Upper lobe of right lung (tissue), 1 donor: ENCODE data around the gene AIF1L. TPM values are rescaled to one million over a fixed set of nuclear protein-coding genes. Genes with fewer than 3 reads are reported as not detected.

Source experiments
- ATAC-seq: fragments of 200-7000 bp; cut with Tn5 transposase; one replicate; pipeline ENCODE4 v1.9.1; 2020; ENCODE audit warnings: mild to moderate bottlenecking, moderate library complexity
- DNase-seq: peaks from one replicate; pipeline ENCODE4 v3.0.0-alpha.2; 2020
- H3K27ac ChIP-seq: fragments of 200-600 bp; one replicate; pipeline ENCODE4 v1.8.0; 2022
- H3K27me3 ChIP-seq: fragments of 200-600 bp; one replicate; pipeline ENCODE4 v1.8.0; 2022; ENCODE audit warnings: mild to moderate bottlenecking
- H3K36me3 ChIP-seq: fragments of 200-600 bp; one replicate; pipeline ENCODE4 v1.8.0; 2022
- H3K4me1 ChIP-seq: fragments of 200-600 bp; one replicate; pipeline ENCODE4 v1.8.0; 2022
- H3K4me3 ChIP-seq: fragments of 200-600 bp; one replicate; pipeline ENCODE4 v1.8.0; 2022; ENCODE audit warnings: mild to moderate bottlenecking
- H3K9me3 ChIP-seq: fragments of 200-600 bp; one replicate; pipeline ENCODE4 v1.8.0; 2022
- intact Hi-C: fragments of 100-400 bp; cut with DNase I; formaldehyde crosslinking; loops from one replicate; pipeline ENCODE4 v1.11.0; 2022
- total RNA-seq: library from RNA; stranded (reverse); fragmentation: NEBNext Ultra II Directional; extraction: Animal tissue kit (Norgen Biotek cat#: 25700); gene quantifications from one replicate; pipeline ENCODE4 v1.2.1, GENCODE V29; 2021
- TF ChIP-seq, protein P1 (sequence below): fragments of 200-600 bp; IDR thresholded peaks from one replicate; pipeline ENCODE4 v1.8.0; 2022; ENCODE audit warnings: antibody characterized with exemption
- donor health status: DM: no; HTN: yes; CAD: no; lungs with severe emphysema.

AIF1L gene
- total RNA-seq, 1 donor from 2014 or later = 12.3 TPM

DNA sequence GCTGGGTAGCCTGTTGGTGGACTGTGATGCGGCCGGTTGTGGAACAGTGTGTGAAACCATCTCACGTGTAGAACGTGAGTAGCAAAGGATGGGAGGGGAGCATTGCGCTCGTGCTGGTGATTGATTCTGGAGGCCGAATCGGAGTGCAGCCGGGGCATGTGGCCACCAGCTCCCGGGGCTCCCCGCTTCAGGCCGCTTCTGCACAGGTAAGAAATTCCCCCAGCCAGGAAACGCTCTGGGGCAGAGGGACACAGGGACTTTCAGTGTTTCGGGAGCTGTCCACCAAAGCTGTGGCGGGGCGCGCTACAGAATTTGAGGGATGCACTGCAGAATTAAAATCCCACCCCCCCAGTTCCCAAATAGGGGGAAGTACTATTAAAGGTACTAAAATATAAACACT, 45.5 kb upstream of the AIF1L start:
- Histone ChIP-seq H3K4me3 (no peak overlapping the region), H3K4me1 (no peaks in the 10 kb centered on the region), H3K27me3 (no peaks in the 10 kb centered on the region), H3K27ac (no peak overlapping the region), H3K9me3 (no peaks in the 10 kb centered on the region), H3K36me3 (no peaks in the 10 kb centered on the region)
- intact Hi-C loops = no loop called here
- TF ChIP-seq, protein P1, sequence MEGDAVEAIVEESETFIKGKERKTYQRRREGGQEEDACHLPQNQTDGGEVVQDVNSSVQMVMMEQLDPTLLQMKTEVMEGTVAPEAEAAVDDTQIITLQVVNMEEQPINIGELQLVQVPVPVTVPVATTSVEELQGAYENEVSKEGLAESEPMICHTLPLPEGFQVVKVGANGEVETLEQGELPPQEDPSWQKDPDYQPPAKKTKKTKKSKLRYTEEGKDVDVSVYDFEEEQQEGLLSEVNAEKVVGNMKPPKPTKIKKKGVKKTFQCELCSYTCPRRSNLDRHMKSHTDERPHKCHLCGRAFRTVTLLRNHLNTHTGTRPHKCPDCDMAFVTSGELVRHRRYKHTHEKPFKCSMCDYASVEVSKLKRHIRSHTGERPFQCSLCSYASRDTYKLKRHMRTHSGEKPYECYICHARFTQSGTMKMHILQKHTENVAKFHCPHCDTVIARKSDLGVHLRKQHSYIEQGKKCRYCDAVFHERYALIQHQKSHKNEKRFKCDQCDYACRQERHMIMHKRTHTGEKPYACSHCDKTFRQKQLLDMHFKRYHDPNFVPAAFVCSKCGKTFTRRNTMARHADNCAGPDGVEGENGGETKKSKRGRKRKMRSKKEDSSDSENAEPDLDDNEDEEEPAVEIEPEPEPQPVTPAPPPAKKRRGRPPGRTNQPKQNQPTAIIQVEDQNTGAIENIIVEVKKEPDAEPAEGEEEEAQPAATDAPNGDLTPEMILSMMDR = no peak
- ATAC-seq (no peak), DNase-seq (no peak)

- TF ChIP-seq, protein P1 = no peak
- H3K36me3 ChIP-seq = no peaks in the 10 kb centered on the region
- no peak for ATAC-seq
- H3K4me3 ChIP-seq = no peak overlapping the region
- no peaks in the 10 kb centered on the region for H3K9me3 ChIP-seq
- no peak for DNase-seq
- no peak overlapping the region for H3K27ac ChIP-seq
- intact Hi-C loops = no loop called here
- no peaks in the 10 kb centered on the region for H3K27me3 ChIP-seq
- H3K4me1 ChIP-seq = no peaks in the 10 kb centered on the region
Observed at GRCh38 chr9:131051592-131052517, 44.5 kb upstream of the AIF1L start.

DNA sequence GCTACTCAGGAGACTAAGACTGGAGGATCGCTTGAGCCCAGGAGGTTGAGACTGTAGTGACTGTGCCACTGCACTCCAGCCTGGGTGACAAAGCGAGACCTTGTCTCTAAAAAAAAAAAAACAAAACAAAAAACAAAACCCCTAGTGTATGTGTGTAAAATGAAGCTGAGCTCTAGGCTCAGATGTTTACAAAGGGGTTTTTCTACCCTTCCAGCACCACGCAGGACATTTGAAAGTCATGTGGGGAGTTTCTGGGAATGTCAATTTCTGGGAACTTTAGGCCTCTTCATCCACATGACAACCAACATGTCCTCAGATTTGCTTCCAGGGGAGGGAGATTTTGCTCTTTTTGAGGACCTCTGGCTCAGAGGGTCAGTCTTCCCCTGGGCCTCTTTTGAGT, 42.4 kb upstream of the AIF1L start:
- Histone ChIP-seq H3K36me3 (no peaks in the 10 kb centered on the region), H3K9me3 (no peaks in the 10 kb centered on the region), H3K4me3 (no peak overlapping the region), H3K4me1 (no peaks in the 10 kb centered on the region), H3K27me3 (no peaks in the 10 kb centered on the region), H3K27ac (no peak overlapping the region)
- TF ChIP-seq, protein P1 = no peak
- intact Hi-C loops = no loop called here
- ATAC-seq (no peak), DNase-seq (no peak)

GRCh38 chr9:131056781-131057506, 39.4 kb upstream of the AIF1L start:
- Histone ChIP-seq H3K9me3 (no peaks in the 10 kb centered on the region), H3K4me1 (no peaks in the 10 kb centered on the region), H3K27me3 (no peaks in the 10 kb centered on the region), H3K27ac (no peak overlapping the region), H3K36me3 (no peaks in the 10 kb centered on the region), H3K4me3 (no peak overlapping the region)
- DNase-seq = no peak
- intact Hi-C loops = no loop called here
- ATAC-seq = no peak
- TF ChIP-seq, protein P1 = no peak

- TF ChIP-seq, protein P1 = no peak
- Histone ChIP-seq H3K27me3 (no peaks in the 10 kb centered on the region), H3K27ac (no peak overlapping the region), H3K4me1 (no peaks in the 10 kb centered on the region), H3K4me3 (no peak overlapping the region), H3K36me3 (no peaks in the 10 kb centered on the region), H3K9me3 (no peaks in the 10 kb centered on the region)
- intact Hi-C loops = no loop called here
- DNase-seq (no peak), ATAC-seq (no peak)
Observed at GRCh38 chr9:131060900-131061630, 35.3 kb upstream of the AIF1L start.
